Measurements from ENCODE around the gene EFHD1. TPM values are rescaled to one million over a fixed set of nuclear protein-coding genes. Genes with fewer than 3 reads are reported as not detected.

Gene EFHD1
- total RNA-seq: 7.7 TPM
- long read RNA-seq, transcript EFHD1-201 (4 exons, 2,259 nt): major isoform, 17 of 17 reads
- long read RNA-seq, partial matches to known transcripts: 0 of 17 reads
- long read RNA-seq, other reads (novel, unspliced or antisense): 0 of 17 reads

GRCh38 chr2:232633413-232634205 is at the start of gene EFHD1:
EFHD1 (plus strand) TSS chr2:232633604; CDS start chr2:232633705, 101 bp downstream.
- DNase-seq: peak; percentile 76
- Histone ChIP-seq H3K9me3 (no peaks in the 10 kb centered on the region), H3K4me3 (peak within 1 kb of the TSS; percentile 60), H3K27ac (peak within 1 kb of the TSS; percentile 56), H3K4me1 (peaks cover 26% of the 10 kb centered on the region), H3K36me3 (no peaks in the 10 kb centered on the region), H3K27me3 (ENCODE audit: low read depth) (peaks cover 69% of the 10 kb centered on the region)
- no peak for TF ChIP-seq CTCF (IDR thresholded peaks at IDR 0.05)
- intact Hi-C loops (cut with DNase I): no loop called here
- peak; percentile 91 to 92 for ATAC-seq

- peaks cover 24% of the 10 kb centered on the region for H3K36me3 ChIP-seq
- TF ChIP-seq CTCF (IDR thresholded peaks at IDR 0.05): no peak
- no peaks in the 10 kb centered on the region for H3K27me3 ChIP-seq (ENCODE audit: low read depth)
- H3K9me3 ChIP-seq: no peaks in the 10 kb centered on the region
- no peak overlapping the region for H3K4me3 ChIP-seq
- DNase-seq: no peak
- H3K27ac ChIP-seq: no peak overlapping the region
- intact Hi-C loops (cut with DNase I): no loop called here
- no peak for ATAC-seq
- no peaks in the 10 kb centered on the region for H3K4me1 ChIP-seq
Observed at GRCh38 chr2:232584238-232584637, 49.2 kb upstream of the EFHD1 start.

GRCh38 chr2:232586943-232587505 is 46.4 kb upstream of the EFHD1 start:
- ATAC-seq (peak; percentile 11 to 17), DNase-seq (no peak)
- H3K4me3 ChIP-seq: no peak overlapping the region
- no peak overlapping the region for H3K27ac ChIP-seq
- TF ChIP-seq CTCF (IDR thresholded peaks at IDR 0.05): no peak
- H3K4me1 ChIP-seq: no peaks in the 10 kb centered on the region
- H3K27me3 ChIP-seq (ENCODE audit: low read depth): no peaks in the 10 kb centered on the region
- H3K9me3 ChIP-seq: no peaks in the 10 kb centered on the region
- intact Hi-C loops (cut with DNase I): no loop called here
- peaks cover 4% of the 10 kb centered on the region for H3K36me3 ChIP-seq

GRCh38 chr2:232587512-232587911 is 45.9 kb upstream of the EFHD1 start:
- intact Hi-C loops (cut with DNase I): no loop called here
- no peaks in the 10 kb centered on the region for H3K27me3 ChIP-seq (ENCODE audit: low read depth)
- no peaks in the 10 kb centered on the region for H3K9me3 ChIP-seq
- no peak for TF ChIP-seq CTCF (IDR thresholded peaks at IDR 0.05)
- H3K27ac ChIP-seq: no peak overlapping the region
- DNase-seq: no peak
- peak; percentile 57 to 61 for ATAC-seq
- no peaks in the 10 kb centered on the region for H3K36me3 ChIP-seq
- H3K4me3 ChIP-seq: no peak overlapping the region
- no peaks in the 10 kb centered on the region for H3K4me1 ChIP-seq

- ATAC-seq (peak in 1 of 2 donors; percentile 11), DNase-seq (no peak)
- H3K4me1 ChIP-seq: no peaks in the 10 kb centered on the region
- intact Hi-C loops (cut with DNase I): no loop called here
- H3K4me3 ChIP-seq: no peak overlapping the region
- H3K9me3 ChIP-seq: no peaks in the 10 kb centered on the region
- H3K27me3 ChIP-seq (ENCODE audit: low read depth): no peaks in the 10 kb centered on the region
- TF ChIP-seq CTCF (IDR thresholded peaks at IDR 0.05): no peak
- H3K36me3 ChIP-seq: no peaks in the 10 kb centered on the region
- H3K27ac ChIP-seq: no peak overlapping the region
Observed at GRCh38 chr2:232588031-232588430, 45.4 kb upstream of the EFHD1 start.

Data from lower lobe of right lung (tissue), 2 donors.